Neuronal stem cell (in vitro differentiated cells): ENCODE results near the gene MBP.

Experiments
- DNase-seq: peaks from one replicate; pipeline ENCODE4 v3.0.0-alpha.2; 2013; ENCODE audit warnings: low spot score
- H2AFZ ChIP-seq: one replicate; pipeline ENCODE4 v1.6.1; 2013; ENCODE audit warnings: mild to moderate bottlenecking, low read length, inconsistent platforms
- H2AK5ac ChIP-seq: 2 replicates; pipeline ENCODE4 v1.6.1; 2013; ENCODE audit warnings: low read depth, mild to moderate bottlenecking, inconsistent platforms, low read length, moderate library complexity, mixed read lengths
- H2BK120ac ChIP-seq: 2 replicates; pipeline ENCODE4 v1.6.1; 2013; ENCODE audit warnings: low read depth, mild to moderate bottlenecking, inconsistent platforms, low read length, moderate library complexity, mixed read lengths
- H2BK12ac ChIP-seq: one replicate; pipeline ENCODE4 v1.6.1; 2013; ENCODE audit warnings: low read length, inconsistent platforms
- H2BK15ac ChIP-seq: 2 replicates; pipeline ENCODE4 v1.6.1; 2013; ENCODE audit warnings: mild to moderate bottlenecking, low read length, inconsistent platforms, mixed read lengths
- H2BK5ac ChIP-seq: one replicate; pipeline ENCODE4 v1.6.1; 2013; ENCODE audit warnings: inconsistent platforms, mild to moderate bottlenecking, low read length, moderate library complexity
- H3K14ac ChIP-seq: one replicate; pipeline ENCODE4 v1.6.1; 2013; ENCODE audit warnings: low read length, inconsistent platforms
- H3K18ac ChIP-seq: 2 replicates; pipeline ENCODE4 v1.6.1; 2013; ENCODE audit warnings: low read length, inconsistent platforms
- H3K23ac ChIP-seq: 2 replicates; pipeline ENCODE4 v1.6.1; 2013; ENCODE audit warnings: low read depth, mild to moderate bottlenecking, mixed read lengths, low read length, inconsistent platforms; ENCODE audit not compliant: poor library complexity
- H3K27ac ChIP-seq: replicated peaks from 3 replicates; pipeline ENCODE4 v1.5.1; 2013; ENCODE audit warnings: low read length, inconsistent platforms
- H3K27me3 ChIP-seq, 3 experiments: 2 replicates each; pipeline ENCODE4 v1.6.1; 2013; ENCODE audit warnings: low read length in 3 of 3, mild to moderate bottlenecking in 2 of 3, inconsistent platforms in 1 of 3, low read depth in 1 of 3, mixed read lengths in 1 of 3, moderate library complexity in 1 of 3; ENCODE audit not compliant: control insufficient read depth in 3 of 3, insufficient read depth in 3 of 3
- H3K36me3 ChIP-seq, 2 donors: replicated peaks in 1 of 2; 2 replicates each; pipeline ENCODE4 v1.6.1; 2013; ENCODE audit warnings: low read length in 2 of 2; ENCODE audit not compliant: control insufficient read depth in 2 of 2, insufficient read depth in 2 of 2
- H3K4ac ChIP-seq: 2 replicates; pipeline ENCODE4 v1.6.1; 2013; ENCODE audit warnings: inconsistent platforms, mild to moderate bottlenecking, low read length, moderate library complexity
- H3K4me1 ChIP-seq, 2 donors: 1 replicate in 1 of 2; 2 replicates in 1 of 2; pipeline ENCODE4 v1.6.1; 2013; ENCODE audit warnings: low read length in 2 of 2, low read depth in 1 of 2; ENCODE audit not compliant: control insufficient read depth in 2 of 2, insufficient read depth in 1 of 2
- H3K4me2 ChIP-seq: one replicate; pipeline ENCODE4 v1.6.1; 2013; ENCODE audit warnings: mild to moderate bottlenecking, low read length, inconsistent platforms; ENCODE audit not compliant: insufficient read depth, poor library complexity, severe bottlenecking
- H3K4me3 ChIP-seq, 2 donors: 2 replicates each; pipeline ENCODE4 v1.5.1; 2013; ENCODE audit warnings: low read length in 2 of 2, mild to moderate bottlenecking in 2 of 2, inconsistent platforms in 1 of 2, moderate library complexity in 1 of 2
- H3K79me1 ChIP-seq: one replicate; pipeline ENCODE4 v1.6.1; 2013; ENCODE audit warnings: low read depth, mild to moderate bottlenecking, inconsistent platforms, low read length, moderate library complexity
- H3K9ac ChIP-seq: one replicate; pipeline ENCODE4 v1.6.1; 2013; ENCODE audit warnings: mild to moderate bottlenecking, low read depth, low read length, inconsistent platforms; ENCODE audit not compliant: poor library complexity
- H3K9me3 ChIP-seq, 2 donors: replicated peaks in 1 of 2; 2 replicates each; pipeline versions ENCODE3 to v1.6.1; 2013; ENCODE audit warnings: low read length in 2 of 2, mild to moderate bottlenecking in 2 of 2, inconsistent platforms in 1 of 2, low read depth in 1 of 2, mixed read lengths in 1 of 2, moderate library complexity in 1 of 2; ENCODE audit not compliant: control insufficient read depth in 2 of 2, insufficient read depth in 1 of 2
- H4K8ac ChIP-seq: one replicate; pipeline ENCODE4 v1.6.1; 2013; ENCODE audit warnings: low read depth, mild to moderate bottlenecking, inconsistent platforms, low read length, moderate library complexity
- H4K91ac ChIP-seq: one replicate; pipeline ENCODE4 v1.6.1; 2013; ENCODE audit warnings: low read length, low read depth, mild to moderate bottlenecking, inconsistent platforms; ENCODE audit not compliant: poor library complexity
- WGBS, 2 donors: extraction: QIAGEN DNeasy Blood & Tissue Kit; methylation state at CpG; one replicate each; pipeline ENCODE4 v1.1.7; 2013; ENCODE audit warnings: missing lambda C conversion rate in 2 of 2, mixed read lengths in 1 of 2; ENCODE audit not compliant: insufficient read length in 2 of 2, insufficient replicate concordance in 1 of 2; ENCODE audit errors: extremely low coverage in 2 of 2; 5-methylcytosine and 5-hydroxymethylcytosine counted together

MBP gene

DNA sequence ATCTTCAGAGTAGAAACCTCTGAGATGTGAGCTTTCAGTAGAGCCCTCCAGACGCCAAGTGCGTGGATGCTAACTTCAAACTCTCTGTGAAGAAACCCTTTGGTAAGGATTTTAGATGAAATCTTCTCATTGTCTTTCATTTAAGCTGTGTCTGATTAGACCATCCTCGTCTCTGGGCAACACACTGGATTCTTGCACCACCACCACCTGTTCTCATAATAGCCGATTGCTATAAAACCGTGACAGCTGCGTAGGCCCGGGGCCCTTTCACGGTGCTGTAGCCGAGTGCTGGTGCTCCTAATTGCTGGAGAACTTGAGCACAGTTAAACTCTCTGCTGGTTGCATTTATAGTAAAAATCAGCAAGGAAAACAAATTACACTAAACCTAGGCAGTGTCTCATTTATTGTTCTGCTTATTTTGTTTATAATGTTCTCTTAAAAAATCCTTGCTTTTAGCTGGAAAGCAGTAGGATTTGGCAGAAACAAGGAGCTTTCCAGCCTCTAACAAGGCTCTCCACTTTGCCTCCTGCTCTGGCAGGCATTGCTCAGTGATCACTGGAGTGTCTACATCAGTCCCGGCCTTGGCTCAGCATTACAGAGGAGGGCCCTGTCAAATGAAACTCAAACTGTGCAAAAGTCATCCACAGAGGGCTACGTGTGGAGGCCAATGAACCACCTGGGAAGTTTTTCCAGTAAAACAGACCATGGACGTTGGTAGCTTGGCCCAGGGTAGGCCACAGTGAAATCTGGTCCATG is 40.9 kb upstream of the MBP start:
- Histone ChIP-seq H3K27ac (no peak overlapping the region), H3K4me2 (no peak overlapping the region), H3K23ac (no peak overlapping the region), H2BK12ac (no peak overlapping the region), H3K4me1 (no peaks in the 10 kb centered on the region), H3K4me3 (no peak overlapping the region), H2BK120ac (no peak overlapping the region), H2BK15ac (no peak overlapping the region), H3K27me3 (no peaks in the 10 kb centered on the region), H3K36me3 (no peaks in the 10 kb centered on the region), H3K9ac (no peak overlapping the region), H2AFZ (no peak overlapping the region), H3K9me3 (no peaks in the 10 kb centered on the region), H3K14ac (no peak overlapping the region), H4K91ac (no peak overlapping the region), H2AK5ac (no peak overlapping the region), H3K79me1 (no peaks in the 10 kb centered on the region), H3K18ac (no peak overlapping the region), H3K4ac (no peak overlapping the region), H2BK5ac (no peak overlapping the region), H4K8ac (no peak overlapping the region)
- no CpG with 5 or more reads among the region's 12 CpGs for WGBS, 2 donors
- DNase-seq: no peak

GRCh38 chr18:77170890-77171410 is 38.4 kb upstream of the MBP start:
- Histone ChIP-seq H3K9me3 (no peaks in the 10 kb centered on the region), H4K91ac (no peak overlapping the region), H3K4ac (no peak overlapping the region), H3K18ac (no peak overlapping the region), H3K79me1 (no peaks in the 10 kb centered on the region), H3K9ac (no peak overlapping the region), H3K27ac (no peak overlapping the region), H2BK12ac (no peak overlapping the region), H3K4me1 (peaks cover 0 to 3% of the 10 kb centered on the region in 2 donors), H3K14ac (no peak overlapping the region), H2AK5ac (no peak overlapping the region), H2AFZ (no peak overlapping the region), H3K4me3 (no peak overlapping the region), H3K27me3 (no peaks in the 10 kb centered on the region), H4K8ac (no peak overlapping the region), H3K4me2 (no peak overlapping the region), H2BK15ac (no peak overlapping the region), H3K23ac (no peak overlapping the region), H2BK120ac (no peak overlapping the region), H3K36me3 (no peaks in the 10 kb centered on the region), H2BK5ac (no peak overlapping the region)
- WGBS, 2 donors: no CpG with 5 or more reads among the region's 8 CpGs
- DNase-seq: no peak

- no peak overlapping the region for H2BK15ac ChIP-seq
- H2BK12ac ChIP-seq: no peak overlapping the region
- H3K4ac ChIP-seq: no peak overlapping the region
- whole genome bisulfite sequencing, 2 donors: no CpG with 5 or more reads among the region's 15 CpGs
- no peak overlapping the region for H4K91ac ChIP-seq
- no peaks in the 10 kb centered on the region for H3K9me3 ChIP-seq
- H2AK5ac ChIP-seq: no peak overlapping the region
- H3K4me3 ChIP-seq: no peak overlapping the region
- peak overlapping the region; percentile 33 for H2BK5ac ChIP-seq
- no peak overlapping the region for H3K9ac ChIP-seq
- no peaks in the 10 kb centered on the region for H3K27me3 ChIP-seq
- no peak overlapping the region for H2AFZ ChIP-seq
- no peak overlapping the region for H3K23ac ChIP-seq
- DNase-seq: no peak
- no peaks in the 10 kb centered on the region for H3K79me1 ChIP-seq
- no peak overlapping the region for H3K14ac ChIP-seq
- peaks cover 0 to 6% of the 10 kb centered on the region in 2 donors for H3K4me1 ChIP-seq
- H4K8ac ChIP-seq: no peak overlapping the region
- peak overlapping the region; percentile 87 for H3K18ac ChIP-seq
- no peak overlapping the region for H3K4me2 ChIP-seq
- no peak overlapping the region for H3K27ac ChIP-seq
- H3K36me3 ChIP-seq: no peaks in the 10 kb centered on the region
- H2BK120ac ChIP-seq: no peak overlapping the region
Measured at GRCh38 chr18:77168811-77169311, 36.3 kb upstream of the MBP start.

- no peak overlapping the region for H3K4me2 ChIP-seq
- H2BK120ac ChIP-seq: no peak overlapping the region
- no peak overlapping the region for H3K4ac ChIP-seq
- WGBS, 2 donors: no CpG with 5 or more reads among the region's 5 CpGs
- no peak for DNase-seq
- H2AK5ac ChIP-seq: no peak overlapping the region
- no peak overlapping the region for H2AFZ ChIP-seq
- no peaks in the 10 kb centered on the region for H3K9me3 ChIP-seq
- H4K8ac ChIP-seq: no peak overlapping the region
- H3K14ac ChIP-seq: no peak overlapping the region
- H3K9ac ChIP-seq: no peak overlapping the region
- no peaks in the 10 kb centered on the region for H3K36me3 ChIP-seq
- H4K91ac ChIP-seq: no peak overlapping the region
- H3K18ac ChIP-seq: peak overlapping the region; percentile 92
- H3K79me1 ChIP-seq: no peaks in the 10 kb centered on the region
- peaks cover 0 to 6% of the 10 kb centered on the region in 2 donors for H3K4me1 ChIP-seq
- H3K23ac ChIP-seq: no peak overlapping the region
- H3K4me3 ChIP-seq: no peak overlapping the region
- H3K27ac ChIP-seq: no peak overlapping the region
- H2BK12ac ChIP-seq: no peak overlapping the region
- H2BK15ac ChIP-seq: no peak overlapping the region
- H3K27me3 ChIP-seq: no peaks in the 10 kb centered on the region
- no peak overlapping the region for H2BK5ac ChIP-seq
Measured at GRCh38 chr18:77167251-77167650, 34.7 kb upstream of the MBP start.
